ENCODE results near the gene PPP4R4.

PPP4R4 gene

DNA sequence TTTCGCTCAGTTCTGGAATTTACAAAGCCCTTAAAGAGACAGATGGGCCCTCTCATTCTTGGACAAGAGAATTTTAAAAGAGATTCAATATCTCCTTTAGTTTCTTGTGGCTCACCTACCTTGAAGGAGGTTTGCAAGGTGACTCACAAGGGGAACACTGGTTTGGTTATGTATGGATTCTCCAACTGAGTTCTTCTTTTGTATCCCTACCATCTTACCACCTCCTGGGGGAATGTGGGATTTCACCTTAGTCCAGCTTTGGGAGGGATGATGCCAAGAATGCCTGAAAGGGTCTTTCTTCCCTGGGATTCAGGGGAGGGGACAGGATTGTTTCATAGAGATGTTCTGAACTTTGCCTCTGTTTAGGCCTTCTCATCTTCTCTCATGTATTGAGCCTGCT is 3.7 kb downstream of the PPP4R4 start:
- no peak overlapping the region for H3K4me3 ChIP-seq (ENCODE audit: low read depth, low read length)
- TF ChIP-seq, protein P1, sequence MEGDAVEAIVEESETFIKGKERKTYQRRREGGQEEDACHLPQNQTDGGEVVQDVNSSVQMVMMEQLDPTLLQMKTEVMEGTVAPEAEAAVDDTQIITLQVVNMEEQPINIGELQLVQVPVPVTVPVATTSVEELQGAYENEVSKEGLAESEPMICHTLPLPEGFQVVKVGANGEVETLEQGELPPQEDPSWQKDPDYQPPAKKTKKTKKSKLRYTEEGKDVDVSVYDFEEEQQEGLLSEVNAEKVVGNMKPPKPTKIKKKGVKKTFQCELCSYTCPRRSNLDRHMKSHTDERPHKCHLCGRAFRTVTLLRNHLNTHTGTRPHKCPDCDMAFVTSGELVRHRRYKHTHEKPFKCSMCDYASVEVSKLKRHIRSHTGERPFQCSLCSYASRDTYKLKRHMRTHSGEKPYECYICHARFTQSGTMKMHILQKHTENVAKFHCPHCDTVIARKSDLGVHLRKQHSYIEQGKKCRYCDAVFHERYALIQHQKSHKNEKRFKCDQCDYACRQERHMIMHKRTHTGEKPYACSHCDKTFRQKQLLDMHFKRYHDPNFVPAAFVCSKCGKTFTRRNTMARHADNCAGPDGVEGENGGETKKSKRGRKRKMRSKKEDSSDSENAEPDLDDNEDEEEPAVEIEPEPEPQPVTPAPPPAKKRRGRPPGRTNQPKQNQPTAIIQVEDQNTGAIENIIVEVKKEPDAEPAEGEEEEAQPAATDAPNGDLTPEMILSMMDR (conservative IDR thresholded peaks at IDR 0.05; ENCODE audit: low read depth, low read length): no peak
- no peak for DNase-seq (ENCODE audit: low read depth)

DNA sequence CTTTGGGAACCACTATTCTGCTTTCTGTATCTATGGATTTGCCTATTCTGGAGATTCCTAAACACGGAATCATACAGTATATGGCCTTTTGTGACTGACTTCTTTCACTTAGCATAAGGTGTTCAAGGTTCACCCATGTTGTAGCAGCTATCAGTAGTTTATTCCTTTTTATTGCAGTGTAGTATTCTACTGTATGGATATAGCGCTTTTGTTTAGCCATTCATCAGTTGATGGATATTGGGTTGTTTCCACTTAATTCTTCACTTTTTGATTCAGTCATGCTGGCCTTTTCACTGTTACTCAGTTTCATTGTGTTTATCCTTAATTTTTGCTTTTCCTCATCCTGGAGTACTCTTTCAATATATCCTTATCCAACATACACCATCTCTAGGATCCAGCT is 5.1 kb downstream of the PPP4R4 start:
- DNase-seq (ENCODE audit: low read depth): no peak
- H3K4me3 ChIP-seq (ENCODE audit: low read depth, low read length): no peak overlapping the region
- TF ChIP-seq, protein P1 (conservative IDR thresholded peaks at IDR 0.05; ENCODE audit: low read depth, low read length): no peak

DNA sequence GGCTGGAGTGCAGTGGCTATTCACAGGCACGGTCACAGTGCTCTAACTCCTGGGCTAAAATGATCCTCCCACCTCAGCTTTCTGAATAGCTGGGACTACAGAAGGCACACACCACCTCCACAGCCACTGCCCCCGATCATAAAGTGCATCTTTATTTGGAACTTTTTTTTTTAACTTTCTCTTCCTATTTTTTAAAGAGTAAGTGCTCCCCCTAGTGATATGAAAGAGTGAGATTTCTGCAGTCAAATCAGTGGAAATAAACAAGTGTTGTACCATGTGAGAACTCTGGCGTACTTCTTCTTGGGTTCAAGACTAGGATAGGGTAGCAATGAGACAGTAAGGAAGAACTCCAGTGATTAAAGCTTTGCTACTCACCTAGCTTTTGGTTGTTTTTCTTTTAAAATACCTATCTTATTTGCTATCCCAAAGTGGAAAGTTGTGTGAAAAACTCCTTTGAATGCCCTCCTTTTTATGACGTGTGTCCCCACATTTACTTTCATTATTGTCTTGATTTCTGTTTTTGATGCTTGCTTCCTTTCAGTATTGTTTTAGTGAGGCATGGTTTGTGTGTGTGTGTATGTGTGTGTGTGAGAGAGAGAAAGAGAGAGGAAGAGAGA is 6.6 kb downstream of the PPP4R4 start:
- no peak overlapping the region for H3K4me3 ChIP-seq (ENCODE audit: low read depth, low read length)
- TF ChIP-seq, protein P1 (conservative IDR thresholded peaks at IDR 0.05; ENCODE audit: low read depth, low read length): peak; percentile 65
- peak; percentile 61 for DNase-seq (ENCODE audit: low read depth)

DNA sequence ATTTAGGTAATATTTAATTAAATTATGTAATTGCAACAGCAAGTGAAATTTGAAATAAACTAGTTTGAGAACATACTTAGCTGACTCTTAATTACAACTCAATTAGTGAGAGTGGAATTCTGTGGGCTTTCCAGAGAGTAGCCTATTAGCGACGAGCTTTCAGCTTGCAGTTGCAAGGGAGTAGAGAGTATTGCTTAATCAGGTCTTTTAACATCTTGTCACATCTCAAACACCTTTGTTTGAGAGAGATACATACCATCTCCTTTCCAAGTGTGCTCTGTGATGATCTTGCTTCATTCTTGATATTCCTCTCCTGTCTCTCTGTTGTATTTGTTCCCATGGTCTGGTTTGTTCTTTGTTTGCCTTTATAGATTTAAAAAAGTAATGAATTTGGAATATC is 7.7 kb downstream of the PPP4R4 start:
- H3K4me3 ChIP-seq (ENCODE audit: low read depth, low read length): no peak overlapping the region
- TF ChIP-seq, protein P1 (conservative IDR thresholded peaks at IDR 0.05; ENCODE audit: low read depth, low read length): no peak
- DNase-seq (ENCODE audit: low read depth): no peak

DNA sequence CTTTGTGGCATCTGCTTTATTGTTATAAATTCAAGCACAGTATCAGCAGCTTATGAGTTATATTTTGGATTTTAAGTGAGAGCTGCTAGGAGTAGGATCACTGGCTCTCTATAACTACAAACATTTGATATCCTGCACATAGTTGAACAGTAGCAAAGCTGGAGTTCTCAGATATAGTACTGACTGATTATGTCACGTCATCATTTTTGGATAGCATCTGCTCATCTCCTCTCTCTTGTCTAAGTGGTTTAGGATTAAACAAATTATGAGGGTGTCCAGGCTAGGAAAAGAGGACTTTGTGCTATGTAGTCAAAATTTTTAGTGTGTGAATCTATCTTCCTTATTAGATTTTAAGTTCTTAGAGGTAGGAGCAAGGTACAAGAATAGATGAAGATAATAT is 18.4 kb downstream of the PPP4R4 start:
- DNase-seq (ENCODE audit: low read depth): no peak
- no peak overlapping the region for H3K4me3 ChIP-seq (ENCODE audit: low read depth, low read length)
- TF ChIP-seq, protein P1 (conservative IDR thresholded peaks at IDR 0.05; ENCODE audit: low read depth, low read length): no peak

DNA sequence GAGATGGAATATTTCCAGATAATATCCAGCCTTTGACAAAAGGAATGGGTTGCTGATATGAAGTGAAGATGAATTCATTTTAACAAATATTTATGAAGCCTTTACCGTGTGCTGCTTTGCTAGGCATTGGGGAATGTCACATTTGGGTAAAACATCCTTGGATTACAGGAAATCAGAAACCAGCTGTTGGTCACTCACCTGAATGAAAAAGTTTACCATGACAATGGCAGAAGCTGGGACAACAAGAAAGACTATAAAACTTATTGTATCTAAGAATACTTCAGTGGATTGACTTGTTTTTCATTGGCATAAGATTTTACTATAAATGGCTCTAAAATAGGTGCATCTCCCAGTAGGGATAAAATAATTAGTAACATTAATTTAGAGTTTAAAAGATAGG is 19.7 kb downstream of the PPP4R4 start:
- TF ChIP-seq, protein P1 (conservative IDR thresholded peaks at IDR 0.05; ENCODE audit: low read depth, low read length): no peak
- DNase-seq (ENCODE audit: low read depth): no peak

DNA sequence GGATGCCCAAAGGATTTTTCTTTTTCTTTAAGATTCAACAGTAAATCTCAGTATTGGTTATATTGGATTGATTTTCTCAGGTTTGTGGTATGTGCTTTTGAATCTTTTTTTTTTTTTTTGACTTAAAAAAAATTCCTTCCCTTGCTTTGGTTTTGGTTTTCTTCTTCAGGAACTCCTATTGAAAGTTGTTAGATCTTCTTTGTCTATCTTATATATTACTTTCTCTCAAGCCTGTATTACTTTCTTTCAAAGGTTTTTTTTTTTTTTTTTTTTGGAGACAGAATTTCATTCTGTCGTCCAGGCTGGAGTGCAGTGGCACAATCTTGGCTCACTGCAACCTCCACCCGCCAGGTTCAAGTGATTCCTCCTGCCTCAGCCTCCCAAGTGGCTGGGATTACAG is 21.9 kb downstream of the PPP4R4 start:
- TF ChIP-seq, protein P1 (conservative IDR thresholded peaks at IDR 0.05; ENCODE audit: low read depth, low read length): no peak
- no peak overlapping the region for H3K4me3 ChIP-seq (ENCODE audit: low read depth, low read length)
- DNase-seq (ENCODE audit: low read depth): no peak

More for the DNA sequence above, 19.7 kb downstream of the PPP4R4 start:
- no peak overlapping the region for H3K4me3 ChIP-seq (ENCODE audit: low read depth, low read length)

All from choroid plexus epithelial cell (primary cell).